Endothelial cell (in vitro differentiated cells): ENCODE results near the gene AGBL1. TPM values are rescaled to one million over a fixed set of nuclear protein-coding genes. Genes with fewer than 3 reads are reported as not detected.
A peak's percentile ranks its signal among the peaks of the same experiment; 100 is the strongest.

Source experiments
- DNase-seq: peaks from one replicate; pipeline ENCODE4 v3.0.0; 2021; ENCODE audit warnings: low spot score
- H3K27ac Mint-ChIP-seq: one replicate; pipeline ENCODE4 v1.8.0; 2021; ENCODE audit warnings: mixed read lengths, inconsistent platforms; ENCODE audit not compliant: unreplicated experiment
- H3K27me3 Mint-ChIP-seq: one replicate; pipeline ENCODE4 v1.8.0; 2021; ENCODE audit warnings: mild to moderate bottlenecking, moderate library complexity, mixed read lengths, inconsistent platforms; ENCODE audit not compliant: unreplicated experiment
- H3K36me3 Mint-ChIP-seq: one replicate; pipeline ENCODE4 v1.8.0; 2021; ENCODE audit warnings: mild to moderate bottlenecking, low read depth, mixed read lengths, inconsistent platforms; ENCODE audit not compliant: unreplicated experiment
- H3K4me1 Mint-ChIP-seq: one replicate; pipeline ENCODE4 v1.8.0; 2021; ENCODE audit warnings: mild to moderate bottlenecking, mixed read lengths, inconsistent platforms; ENCODE audit not compliant: unreplicated experiment
- H3K4me3 Mint-ChIP-seq: one replicate; pipeline ENCODE4 v1.8.0; 2021; ENCODE audit warnings: mild to moderate bottlenecking, mixed read lengths, inconsistent platforms; ENCODE audit not compliant: unreplicated experiment
- H3K9me3 Mint-ChIP-seq: one replicate; pipeline ENCODE4 v1.8.0; 2021; ENCODE audit warnings: mixed read lengths, inconsistent platforms; ENCODE audit not compliant: unreplicated experiment
- CTCF ChIP-seq: fragments of 200-600 bp; sonication (generic); IDR thresholded peaks from one replicate; pipeline ENCODE4 v1.5.0; 2021; ENCODE audit warnings: antibody characterized with exemption; ENCODE audit not compliant: unreplicated experiment
- total RNA-seq: library from RNA; stranded (reverse); fragmentation: NEBNext Ultra II Directional; extraction: Animal tissue kit (Norgen Biotek cat#: 25700); gene quantifications from one replicate; pipeline ENCODE4 v1.2.1, GENCODE V29; 2021; ENCODE audit not compliant: unreplicated experiment

The AGBL1 gene
- total RNA-seq, 1 donor from 2014 or later = 0.03 TPM

- no peak for DNase-seq
- H3K9me3 Mint-ChIP-seq = no peaks in the 10 kb centered on the region
- H3K27ac Mint-ChIP-seq = no peak overlapping the region
- no peaks in the 10 kb centered on the region for H3K36me3 Mint-ChIP-seq
- H3K27me3 Mint-ChIP-seq = peaks cover 1% of the 10 kb centered on the region
- no peak overlapping the region for H3K4me3 Mint-ChIP-seq
- peaks cover 5% of the 10 kb centered on the region for H3K4me1 Mint-ChIP-seq
- no peak for TF ChIP-seq CTCF
These were observed 85.9 kb downstream of the AGBL1 start for GRCh38 chr15:86165265-86166211.

GRCh38 chr15:86167841-86168240 is 88.2 kb downstream of the AGBL1 start:
- no peak for DNase-seq
- Mint-ChIP-seq H3K9me3 (no peaks in the 10 kb centered on the region), H3K27me3 (peaks cover 1% of the 10 kb centered on the region), H3K36me3 (no peaks in the 10 kb centered on the region), H3K4me3 (no peak overlapping the region), H3K4me1 (peaks cover 5% of the 10 kb centered on the region), H3K27ac (no peak overlapping the region)
- no peak for TF ChIP-seq CTCF

- TF ChIP-seq CTCF = peak; percentile 32
- no peaks in the 10 kb centered on the region for H3K9me3 Mint-ChIP-seq
- H3K4me3 Mint-ChIP-seq = no peak overlapping the region
- H3K36me3 Mint-ChIP-seq = no peaks in the 10 kb centered on the region
- DNase-seq = peak; percentile 19
- H3K27me3 Mint-ChIP-seq = no peaks in the 10 kb centered on the region
- no peak overlapping the region for H3K27ac Mint-ChIP-seq
- H3K4me1 Mint-ChIP-seq = peaks cover 2% of the 10 kb centered on the region
These were observed 99.2 kb downstream of the AGBL1 start for GRCh38 chr15:86178845-86179244.

- Mint-ChIP-seq H3K27ac (no peak overlapping the region), H3K4me3 (no peak overlapping the region), H3K4me1 (peaks cover 2% of the 10 kb centered on the region), H3K9me3 (no peaks in the 10 kb centered on the region), H3K36me3 (no peaks in the 10 kb centered on the region), H3K27me3 (no peaks in the 10 kb centered on the region)
- DNase-seq = no peak
- no peak for TF ChIP-seq CTCF
These were observed 104.2 kb downstream of the AGBL1 start for GRCh38 chr15:86183596-86184491.
